Left hindlimb (tissue), 1 donor: Measurements from ENCODE around the gene TDRD7.
"Not testable (repeated sequence)": the region's sequence is repeated elsewhere in the genome, so short reads cannot be mapped to it uniquely, and the experiment has no call there.

ENCODE experiments used
- DNase-seq: peaks from one replicate; pipeline ENCODE4 v3.0.0-alpha.2; 2018

Gene TDRD7

DNA sequence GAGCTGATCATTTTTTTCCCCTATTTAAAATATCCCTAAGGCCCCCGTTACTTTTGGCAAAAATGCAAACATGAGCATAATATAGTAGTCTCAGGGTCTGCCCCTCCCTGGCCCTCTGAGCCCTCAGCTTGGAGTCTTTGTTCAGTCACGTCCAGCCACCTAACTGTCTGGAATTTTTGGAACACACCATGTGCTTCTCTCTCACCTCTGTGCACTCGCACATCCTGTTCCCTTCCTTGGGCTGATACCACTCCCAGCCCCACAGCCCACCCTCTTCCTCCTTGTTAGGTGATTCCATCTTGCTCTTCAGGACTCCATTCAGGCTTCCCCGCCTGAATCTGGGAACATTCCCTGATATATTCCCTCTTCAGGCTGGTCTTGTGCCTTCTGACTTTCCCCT lies 16.0 kb downstream of the TDRD7 start:
- DNase-seq: no peak

GRCh38 chr9:97430316-97431043 lies 18.6 kb downstream of the TDRD7 start:
- DNase-seq: no peak

DNA sequence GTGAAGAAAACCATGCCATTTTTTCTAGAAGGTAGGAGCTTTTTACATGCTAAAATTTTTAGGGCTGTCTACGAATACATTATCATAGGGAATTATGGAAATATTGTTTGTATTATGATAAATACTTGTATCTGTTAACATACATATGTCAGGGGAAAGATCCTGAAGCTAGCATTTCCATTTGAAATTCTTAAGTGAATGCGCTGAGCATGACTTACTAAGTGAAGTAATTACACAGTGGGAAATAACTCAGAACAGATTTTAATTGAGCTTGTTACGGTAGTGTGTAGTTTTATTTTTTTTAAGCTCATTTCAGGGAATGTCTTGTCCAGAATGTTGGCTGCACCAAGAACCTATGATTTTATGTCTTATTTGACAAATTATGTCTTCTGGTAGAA lies 19.1 kb downstream of the TDRD7 start:
- no peak for DNase-seq

GRCh38 chr9:97431549-97432143 lies 19.8 kb downstream of the TDRD7 start:
- DNase-seq: no peak

DNA sequence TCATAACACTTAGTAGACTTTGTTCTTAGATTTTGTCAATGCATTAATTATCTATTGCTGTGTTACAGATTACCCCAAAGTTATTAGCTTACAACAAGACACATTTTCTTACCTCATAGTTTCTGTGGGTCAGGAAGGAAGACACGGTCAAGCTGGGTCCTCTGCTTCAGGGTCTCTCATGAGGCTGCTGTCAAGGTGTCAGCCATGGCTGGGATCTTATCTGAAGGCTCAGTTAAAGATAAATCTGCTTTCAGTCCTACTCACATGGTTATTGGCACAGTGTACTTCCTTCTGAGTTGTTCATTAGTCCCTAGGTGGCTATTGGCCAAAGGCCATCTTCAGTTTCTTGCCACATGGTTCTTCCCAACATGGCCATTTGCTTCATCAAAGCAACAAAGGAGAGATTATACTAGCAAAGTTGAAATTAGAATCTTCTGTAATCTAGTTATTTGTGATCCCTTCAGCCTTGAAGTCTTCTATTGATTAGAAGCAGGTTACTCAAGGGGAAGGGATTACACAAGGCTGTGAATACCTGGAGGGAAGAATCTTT lies 25.2 kb downstream of the TDRD7 start:
- DNase-seq: no peak

DNA sequence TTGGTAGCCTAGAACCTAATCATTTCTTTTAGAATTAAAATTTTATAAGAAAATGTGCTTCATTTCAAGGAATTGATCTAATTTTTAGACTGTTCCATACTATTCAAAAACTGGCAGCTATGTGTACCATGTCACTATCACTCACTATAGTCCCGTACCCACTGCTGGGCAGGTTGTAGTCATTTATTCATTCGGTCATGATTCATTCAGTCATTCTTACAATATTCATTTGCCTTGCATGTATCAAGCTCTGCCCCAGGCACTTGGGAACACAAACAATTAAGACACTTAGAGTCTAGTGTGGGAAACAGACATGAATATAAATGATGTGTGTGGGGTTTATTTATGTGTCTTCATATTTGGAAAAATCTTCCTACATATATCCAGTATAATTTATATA lies 26.4 kb downstream of the TDRD7 start:
- DNase-seq: no peak

DNA sequence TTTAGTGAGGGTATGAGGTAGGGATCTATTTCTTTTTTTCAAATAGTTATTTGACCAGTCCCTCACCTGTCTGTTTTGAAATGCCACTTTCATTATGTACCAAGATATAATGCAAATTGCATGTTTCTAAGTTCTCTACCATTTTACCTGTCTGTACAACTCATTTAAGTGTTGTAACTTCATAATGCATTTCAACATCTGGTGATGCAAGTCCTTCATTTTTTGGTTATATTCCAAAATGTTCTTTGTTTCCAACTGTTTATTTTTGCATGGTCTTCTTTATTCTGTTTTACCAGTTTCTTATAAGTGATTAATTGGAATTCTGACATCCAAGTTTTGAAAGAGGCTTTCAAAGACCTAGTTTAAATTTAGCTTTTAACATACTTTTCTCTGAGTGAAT lies 26.8 kb downstream of the TDRD7 start:
- no peak for DNase-seq

GRCh38 chr9:97440160-97440559 lies 28.3 kb downstream of the TDRD7 start:
- no peak for DNase-seq

GRCh38 chr9:97441729-97442128 lies 29.8 kb downstream of the TDRD7 start:
- DNase-seq: no peak

- DNase-seq: no peak
Measured at GRCh38 chr9:97445119-97445701, 33.3 kb downstream of the TDRD7 start.

GRCh38 chr9:97447001-97447400 lies 35.1 kb downstream of the TDRD7 start:
- DNase-seq: no peak

- DNase-seq: not testable (repeated sequence)
Measured at GRCh38 chr9:97453573-97453972, 41.7 kb downstream of the TDRD7 start.

DNA sequence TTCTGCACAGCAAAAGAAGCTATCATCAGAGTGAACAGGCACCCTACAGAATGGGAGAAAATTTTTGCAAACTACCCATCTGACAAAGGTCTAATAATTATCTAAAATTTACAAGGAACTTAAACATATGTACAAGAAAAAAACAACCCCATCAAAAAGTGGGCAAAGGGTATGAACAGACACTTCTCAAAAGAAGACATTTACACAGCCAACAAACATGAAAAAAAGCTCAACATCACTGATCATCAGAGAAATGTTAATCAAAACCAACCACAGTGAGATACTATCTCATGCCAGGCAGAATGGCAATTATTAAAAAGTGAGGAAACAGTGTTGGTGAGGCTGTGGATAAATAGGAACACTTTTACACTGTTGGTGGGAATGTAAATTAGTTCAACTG lies 44.9 kb downstream of the TDRD7 start:
- DNase-seq: not testable (repeated sequence)

DNA sequence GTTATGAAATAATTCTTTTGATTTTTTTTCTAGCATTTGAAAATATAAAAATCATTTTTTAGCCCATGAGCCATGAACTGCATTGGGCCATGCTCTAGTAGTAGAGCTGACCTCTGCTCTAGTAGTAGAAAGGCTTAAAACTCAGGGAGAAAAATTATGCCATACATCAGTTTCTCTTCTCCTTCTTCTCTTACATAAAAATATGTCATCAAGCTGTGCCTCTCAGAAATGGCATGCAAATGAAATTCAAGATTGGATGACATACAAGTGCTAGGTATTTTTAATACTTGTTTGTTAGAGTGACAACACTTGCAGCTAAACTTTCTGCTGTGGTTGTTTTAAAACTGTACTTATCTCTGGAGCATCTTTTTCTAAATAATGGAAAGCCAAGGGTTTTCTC lies 47.4 kb downstream of the TDRD7 start:
- DNase-seq: no peak

GRCh38 chr9:97462159-97462558 lies 50.3 kb downstream of the TDRD7 start:
- DNase-seq: no peak

DNA sequence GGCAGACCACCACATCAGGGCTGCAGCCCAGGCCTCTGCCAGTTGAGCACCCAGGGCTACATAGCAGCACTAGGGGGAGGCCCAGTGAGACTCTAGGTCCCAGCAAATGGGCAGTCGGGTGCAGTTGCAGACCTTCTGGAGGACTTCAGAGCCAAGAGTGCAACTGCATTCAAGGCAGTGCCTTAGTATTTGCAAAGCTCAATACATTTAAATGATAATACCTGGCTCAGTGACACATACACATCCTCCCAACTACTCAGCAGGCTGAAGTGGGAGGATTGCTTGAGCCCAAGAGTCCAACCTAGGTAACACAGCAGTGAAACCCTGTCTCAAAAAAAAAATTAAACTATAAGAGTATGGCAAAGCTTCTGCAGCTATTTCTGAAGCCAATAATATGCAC lies 51.0 kb downstream of the TDRD7 start:
- no peak for DNase-seq

- DNase-seq: peak; percentile 50
Measured at GRCh38 chr9:97468658-97469448, 57.0 kb downstream of the TDRD7 start.

DNA sequence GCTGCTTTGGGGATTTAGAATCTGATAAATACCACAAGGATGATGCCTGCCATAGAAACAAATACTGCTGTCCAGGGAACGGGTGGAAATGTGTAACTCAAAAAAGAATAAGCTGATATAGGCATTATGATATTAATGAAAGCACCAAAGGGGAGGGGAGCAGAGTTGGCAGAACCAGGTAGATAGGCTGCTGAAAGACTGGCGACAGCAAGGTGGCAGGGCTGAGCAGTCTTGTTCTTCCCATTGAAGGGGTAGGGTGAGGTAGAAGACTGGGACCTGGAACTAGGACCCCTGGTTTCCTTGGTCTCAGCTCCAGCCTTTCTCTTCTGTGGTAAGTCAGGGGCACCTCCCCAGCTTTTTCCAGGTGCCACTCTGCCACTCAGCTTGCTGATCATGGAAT lies 58.2 kb downstream of the TDRD7 start:
- DNase-seq: no peak

DNA sequence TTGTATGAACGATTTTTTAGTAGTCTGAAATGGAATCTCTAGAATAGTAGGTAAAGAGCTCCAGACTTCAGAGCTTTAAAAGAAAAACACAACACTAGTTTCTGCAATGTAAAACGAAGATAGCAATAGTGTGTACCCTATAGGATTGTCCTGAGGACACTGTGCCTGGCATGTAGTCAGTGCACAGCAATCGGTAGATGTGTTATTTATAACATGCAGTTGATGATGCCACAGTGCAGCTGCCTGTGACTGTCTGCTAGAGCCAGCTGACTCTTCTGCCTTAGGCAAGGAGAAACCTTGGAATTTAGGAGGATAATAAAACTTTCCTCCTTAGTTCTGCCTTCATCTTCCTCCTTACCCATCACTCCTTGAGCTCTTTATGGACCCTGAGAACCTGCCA lies 61.8 kb downstream of the TDRD7 start:
- DNase-seq: no peak

DNA sequence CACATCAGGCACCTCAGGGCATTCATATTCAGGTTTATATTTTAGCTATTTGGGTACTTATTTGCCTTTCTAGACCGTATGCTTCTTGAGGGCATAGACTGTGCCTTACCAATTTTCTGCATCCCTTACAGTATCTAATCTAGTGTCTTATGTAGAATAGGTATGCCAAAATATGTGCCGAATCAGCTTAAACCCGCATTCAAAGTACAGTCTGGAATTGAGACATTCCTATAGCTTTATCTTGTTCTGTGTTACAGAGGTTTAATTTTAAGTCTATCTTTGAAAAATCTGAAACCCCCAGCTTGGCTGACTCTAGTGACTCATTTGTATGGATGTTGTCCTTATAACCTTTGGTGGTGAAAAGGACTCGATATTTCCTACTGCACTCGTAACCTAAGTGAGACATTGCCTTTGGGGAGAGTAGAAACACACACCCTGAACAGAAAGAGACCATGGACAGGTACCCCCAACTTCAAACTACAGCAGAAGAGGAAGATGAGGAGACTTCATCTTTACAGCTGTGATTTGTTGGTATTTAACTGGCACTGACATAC lies 62.6 kb downstream of the TDRD7 start:
- DNase-seq: no peak

GRCh38 chr9:97475059-97475458 lies 63.2 kb downstream of the TDRD7 start:
- DNase-seq: no peak

- no peak for DNase-seq
Measured at GRCh38 chr9:97478301-97478981, 66.5 kb downstream of the TDRD7 start.
